ENCODE measurements around the gene ENKUR. TPM values are rescaled to one million over a fixed set of nuclear protein-coding genes. Genes with fewer than 3 reads are reported as not detected.
"Not testable (repeated sequence)": the region's sequence is repeated elsewhere in the genome, so short reads cannot be mapped to it uniquely, and the experiment has no call there.

ENKUR gene
- total and polyA plus RNA-seq, 8 donors: 0.06 to 9.7 (median 5.6) TPM

- Histone ChIP-seq H3K36me3 (no peaks in the 10 kb centered on the region), H3K9me3 (no peaks in the 10 kb centered on the region), H3K27ac (peak overlapping the region; percentile 68 to 76), H3K27me3 (peaks cover 0 to under 1% of the 10 kb centered on the region in 2 donors), H3K4me1 (no peaks in the 10 kb centered on the region), H3K4me3 (no peak overlapping the region)
- no peak for TF ChIP-seq CTCF (IDR thresholded peaks at IDR 0.05)
- ATAC-seq (peak; percentile 71), DNase-seq (peak in 2 of 4 donors; percentile 91 to 93)
- intact Hi-C loops (cut with DNase I): no loop called here
Observed at GRCh38 chr10:24958721-24959381, 57.1 kb downstream of the ENKUR start.

GRCh38 chr10:24958091-24958720 lies 57.8 kb downstream of the ENKUR start:
- H3K27me3 ChIP-seq: peaks cover 0 to 6% of the 10 kb centered on the region in 2 donors
- peak overlapping the region; percentile 68 to 76 for H3K27ac ChIP-seq
- ATAC-seq: peak; percentile 67
- H3K4me3 ChIP-seq: no peak overlapping the region
- peak in 2 of 4 donors; percentile 84 for DNase-seq
- H3K36me3 ChIP-seq: no peaks in the 10 kb centered on the region
- intact Hi-C loops (cut with DNase I): no loop called here
- no peaks in the 10 kb centered on the region for H3K4me1 ChIP-seq
- H3K9me3 ChIP-seq: no peaks in the 10 kb centered on the region
- TF ChIP-seq CTCF (IDR thresholded peaks at IDR 0.05): no peak

GRCh38 chr10:24957624-24958051 lies 58.3 kb downstream of the ENKUR start:
- Histone ChIP-seq H3K27me3 (peaks cover 0 to 12% of the 10 kb centered on the region in 2 donors), H3K27ac (peak overlapping the region; percentile 62 to 76)
- H3K9me3 ChIP-seq; H3K4me3 ChIP-seq; H3K4me1 ChIP-seq; intact Hi-C loops (cut with DNase I); ATAC-seq; H3K36me3 ChIP-seq: not testable (repeated sequence)
- DNase-seq: peak in 1 of 4 donors; percentile 28

- H3K36me3 ChIP-seq: no peaks in the 10 kb centered on the region
- DNase-seq (no peak), ATAC-seq (no peak)
- no peak overlapping the region for H3K4me3 ChIP-seq
- peaks cover 0 to 27% of the 10 kb centered on the region in 2 donors for H3K27me3 ChIP-seq
- no peaks in the 10 kb centered on the region for H3K9me3 ChIP-seq
- TF ChIP-seq CTCF (IDR thresholded peaks at IDR 0.05): no peak
- H3K27ac ChIP-seq: peak overlapping the region in 1 of 2 donors; percentile 71
- peaks cover 0 to 4% of the 10 kb centered on the region in 2 donors for H3K4me1 ChIP-seq
- intact Hi-C loops (cut with DNase I): no loop called here
Observed at GRCh38 chr10:24953675-24954074, 62.3 kb downstream of the ENKUR start.

DNA sequence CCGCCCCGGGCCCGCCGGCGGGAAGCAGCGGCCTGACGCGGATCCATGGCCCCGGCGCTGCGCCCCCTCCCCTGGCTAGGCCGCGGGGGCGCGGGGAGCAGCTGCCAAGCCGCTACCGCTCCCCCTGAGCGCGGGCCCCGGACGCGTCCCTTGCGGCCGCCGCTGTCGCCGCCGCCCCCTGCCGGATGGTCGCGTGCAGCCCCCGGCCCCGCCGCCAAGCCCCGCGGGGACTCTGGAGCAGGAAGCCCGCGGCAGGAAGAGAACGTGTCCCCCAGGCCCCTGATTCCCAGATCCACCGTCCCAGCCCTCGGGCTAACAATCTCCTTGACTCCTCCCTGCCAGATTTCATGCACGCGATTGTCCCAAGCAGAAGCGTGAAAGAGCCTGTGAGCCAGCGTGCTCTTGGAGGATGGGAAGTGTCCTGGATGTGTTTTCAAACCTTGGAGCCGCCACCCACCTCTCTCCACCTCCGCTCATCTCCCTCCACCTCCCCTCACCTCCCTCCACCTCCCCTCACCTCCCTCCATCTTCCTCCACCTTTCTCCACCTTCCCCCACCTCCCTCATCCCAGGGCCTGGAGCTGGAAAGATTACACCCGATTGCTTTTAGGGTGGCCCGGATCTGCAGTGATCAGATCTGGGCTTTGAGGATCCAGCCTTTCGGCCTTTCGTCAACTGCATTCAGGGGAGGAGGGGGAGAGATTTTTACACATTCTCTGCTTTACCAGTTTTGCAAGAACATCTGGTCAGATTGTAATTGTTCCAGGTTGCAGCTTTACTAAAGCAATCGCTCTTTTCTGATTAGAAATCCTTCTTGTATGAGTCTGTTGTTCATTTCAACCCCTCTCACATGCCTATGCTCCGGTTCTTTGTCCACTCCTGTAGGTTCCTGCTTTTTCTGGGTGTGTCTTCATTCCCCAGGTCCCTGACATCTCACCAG lies 63.0 kb downstream of the ENKUR start:
- ATAC-seq (peak; percentile 67), DNase-seq (peak in 3 of 4 donors; percentile 42 to 64 (median 61))
- Histone ChIP-seq H3K27me3 (peaks cover 0 to 27% of the 10 kb centered on the region in 2 donors), H3K27ac (peak overlapping the region; percentile 71 to 72), H3K9me3 (no peaks in the 10 kb centered on the region), H3K4me3 (peak overlapping the region; percentile 45 to 53), H3K36me3 (no peaks in the 10 kb centered on the region), H3K4me1 (peaks cover 0 to 4% of the 10 kb centered on the region in 2 donors)
- peak in 1 of 2 donors; percentile 34 for TF ChIP-seq CTCF (IDR thresholded peaks at IDR 0.05)
- intact Hi-C loops (cut with DNase I): no loop called here
